GM18951 (cell line): Measurements from ENCODE around the gene PIWIL4.
"Not testable (repeated sequence)": the region's sequence is repeated elsewhere in the genome, so short reads cannot be mapped to it uniquely, and the experiment has no call there.

Source experiments
- POLR2A ChIP-seq: IDR thresholded peaks from 4 replicates; pipeline ENCODE4 v1.6.1; 2011; ENCODE audit warnings: mild to moderate bottlenecking; ENCODE audit not compliant: insufficient read length, insufficient read depth; ENCODE audit errors: extremely low read depth
- in situ Hi-C: fragments of 300-500 bp; cut with MboI; formaldehyde crosslinking; loops from one replicate; pipeline ENCODE4 v1.12.0; 2022; ENCODE audit warnings: low sequenced_read_pairs, mixed read lengths, inconsistent platforms; ENCODE audit not compliant: unreplicated experiment

PIWIL4 gene

DNA sequence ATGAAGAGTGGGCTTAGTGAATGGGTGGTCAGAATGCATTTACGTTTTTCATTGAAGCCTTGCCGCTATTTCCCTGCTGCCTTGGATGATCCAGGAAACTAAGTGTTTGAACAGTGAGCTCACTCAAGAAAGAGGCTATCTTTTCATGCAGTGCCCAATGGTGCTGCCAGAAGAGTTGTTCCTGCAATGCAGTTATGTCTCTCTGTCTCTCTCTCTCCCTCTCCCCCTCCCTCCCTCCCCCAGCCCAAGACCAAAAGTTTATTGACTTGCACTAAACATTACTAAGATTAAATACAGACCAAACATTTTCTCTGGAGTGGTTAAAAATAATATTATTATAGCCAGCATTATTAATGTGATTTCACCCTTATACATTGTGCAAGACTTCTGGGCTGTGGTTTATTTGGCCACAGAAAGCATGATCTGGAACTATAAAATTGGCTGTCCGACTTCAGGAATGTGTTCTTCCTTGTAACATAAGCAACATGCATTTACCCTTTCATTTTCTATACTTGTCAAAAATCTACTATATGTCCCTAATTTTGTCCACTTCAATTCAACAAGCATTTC, 30.1 kb upstream of the PIWIL4 start:
- no peak for TF ChIP-seq POLR2A
- in situ Hi-C loops = no loop called here

DNA sequence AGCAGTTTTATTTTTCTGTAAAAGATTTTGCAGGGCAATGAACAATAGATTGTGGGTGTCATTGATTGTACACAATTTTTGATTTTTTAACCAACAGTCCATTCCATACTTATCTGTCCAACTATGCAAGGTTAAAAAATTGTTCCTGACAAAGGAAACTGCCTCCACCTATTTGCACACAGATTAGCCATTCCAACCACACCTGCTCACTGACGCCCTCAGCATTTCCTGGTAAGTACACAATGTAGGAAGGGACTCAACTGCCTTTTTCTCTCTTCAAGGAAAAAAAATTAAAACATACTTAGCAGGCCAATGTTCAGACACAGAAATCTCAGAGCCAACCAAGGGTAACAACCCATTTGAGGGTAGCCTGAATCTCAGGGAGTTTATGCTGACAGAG, 27.7 kb upstream of the PIWIL4 start:
- no peak for TF ChIP-seq POLR2A

GRCh38 chr11:94543695-94544645, 23.2 kb upstream of the PIWIL4 start, which contains the start of gene FUT4:
Gene FUT4 (plus strand): TSS chr11:94543921. CDS start chr11:94544134, 213 bp downstream.
- TF ChIP-seq POLR2A = peak; percentile 77
- in situ Hi-C loops = no loop called here

More for the DNA sequence above, 27.7 kb upstream of the PIWIL4 start:
- in situ Hi-C loops = no loop called here

- in situ Hi-C loops = no loop called here
- no peak for TF ChIP-seq POLR2A
These were observed 22.4 kb upstream of the PIWIL4 start for GRCh38 chr11:94544646-94545263.

- in situ Hi-C loops = no loop called here
- no peak for TF ChIP-seq POLR2A
These were observed 21.7 kb upstream of the PIWIL4 start for GRCh38 chr11:94545264-94546161.

DNA sequence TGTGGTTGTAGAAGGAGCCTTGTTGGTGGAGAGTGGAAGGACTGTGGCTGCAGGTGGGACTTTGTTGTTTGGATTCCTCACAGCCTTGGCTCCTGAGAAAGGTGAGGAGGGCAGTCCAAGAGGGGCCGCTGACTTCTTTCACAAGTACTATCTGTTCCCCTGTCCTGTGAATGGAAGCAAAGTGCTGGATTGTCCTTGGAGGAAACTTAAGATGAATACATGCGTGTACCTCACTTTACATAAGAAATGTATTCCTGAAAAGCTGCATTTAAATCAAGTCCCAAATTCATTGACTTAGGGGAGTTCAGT, 21.1 kb upstream of the PIWIL4 start:
- TF ChIP-seq POLR2A = no peak
- in situ Hi-C loops = no loop called here

GRCh38 chr11:94546886-94547285, 20.3 kb upstream of the PIWIL4 start:
- TF ChIP-seq POLR2A = no peak
- in situ Hi-C loops = no loop called here

DNA sequence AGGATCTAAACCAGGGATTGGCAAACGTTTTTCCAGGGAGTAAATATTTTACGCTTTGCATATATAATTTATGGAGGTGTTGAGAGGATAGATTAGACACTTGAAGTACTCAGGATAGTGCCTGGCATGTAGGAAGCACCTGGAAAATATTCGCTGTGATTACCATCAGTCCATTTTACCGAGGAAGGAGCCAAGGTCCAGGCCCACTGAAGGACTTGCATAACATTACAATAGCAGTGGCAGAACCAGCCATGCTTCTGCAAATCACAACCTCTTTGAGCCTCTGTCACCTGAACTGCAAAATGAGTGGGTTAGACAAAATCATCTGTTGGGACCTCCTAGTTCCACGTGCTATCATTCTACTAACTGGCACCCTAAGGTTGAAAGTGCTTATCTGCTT, 18.0 kb upstream of the PIWIL4 start:
- TF ChIP-seq POLR2A = no peak
- in situ Hi-C loops = no loop called here

DNA sequence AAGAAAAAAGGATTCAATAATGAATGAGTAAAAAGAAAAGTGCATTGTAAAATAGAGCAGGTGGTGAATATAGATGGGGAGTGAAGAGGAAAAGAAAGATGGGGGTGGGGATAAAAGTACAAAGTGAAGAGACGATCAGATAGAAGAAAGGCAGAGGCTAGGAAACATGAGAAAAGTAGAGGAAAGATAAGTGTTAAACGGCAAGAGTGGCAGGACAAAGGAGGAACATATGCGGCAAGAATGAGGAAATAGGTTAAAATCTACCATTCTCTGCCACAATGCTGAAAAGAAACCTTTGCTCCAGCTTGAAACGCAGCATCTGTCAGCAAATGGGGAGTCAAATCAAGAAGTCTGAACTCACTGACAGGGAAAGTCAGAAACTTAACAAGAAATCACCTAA, 16.7 kb upstream of the PIWIL4 start:
- in situ Hi-C loops = no loop called here
- TF ChIP-seq POLR2A = no peak

DNA sequence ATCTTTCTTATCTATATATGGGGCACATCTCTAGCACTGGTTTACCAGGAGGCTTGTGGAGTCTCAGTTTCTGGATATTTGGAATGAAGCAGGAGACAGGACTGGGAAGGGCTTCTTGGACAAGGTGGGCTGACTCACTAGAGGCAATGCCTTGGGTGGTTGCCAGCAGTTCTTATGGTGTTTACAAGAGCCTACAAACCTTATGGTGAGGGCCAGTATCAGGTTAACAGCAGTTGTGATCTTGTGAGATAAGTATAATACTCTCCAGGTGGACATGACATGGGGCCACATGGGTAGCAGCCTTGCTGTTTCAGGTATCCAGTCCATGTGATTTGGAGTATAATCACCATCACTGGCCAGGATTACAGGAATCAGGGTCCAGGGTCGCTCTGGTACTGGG, 13.2 kb upstream of the PIWIL4 start:
- in situ Hi-C loops = no loop called here
- TF ChIP-seq POLR2A = no peak

- in situ Hi-C loops = not testable (repeated sequence)
These were observed 11.3 kb upstream of the PIWIL4 start for GRCh38 chr11:94555752-94556329.

DNA sequence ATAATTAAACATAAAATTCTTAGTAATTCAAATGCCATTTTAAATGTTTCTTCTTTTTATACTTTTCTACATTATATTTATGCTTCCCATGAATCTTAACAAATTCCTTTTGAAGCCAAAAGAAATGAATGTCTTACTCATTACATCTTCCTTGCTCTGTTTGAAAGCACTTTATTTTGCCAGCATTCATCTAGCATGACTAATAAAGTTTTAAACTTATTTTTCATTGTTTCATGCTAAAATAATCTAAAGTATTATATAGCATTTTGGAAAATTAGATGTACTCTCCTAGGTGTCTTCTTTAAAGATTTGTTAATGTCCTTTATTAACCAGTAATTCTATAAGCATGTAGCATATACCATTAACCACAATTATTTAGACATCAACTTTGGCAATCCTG, 9.7 kb upstream of the PIWIL4 start:
- TF ChIP-seq POLR2A = no peak
- in situ Hi-C loops = no loop called here

DNA sequence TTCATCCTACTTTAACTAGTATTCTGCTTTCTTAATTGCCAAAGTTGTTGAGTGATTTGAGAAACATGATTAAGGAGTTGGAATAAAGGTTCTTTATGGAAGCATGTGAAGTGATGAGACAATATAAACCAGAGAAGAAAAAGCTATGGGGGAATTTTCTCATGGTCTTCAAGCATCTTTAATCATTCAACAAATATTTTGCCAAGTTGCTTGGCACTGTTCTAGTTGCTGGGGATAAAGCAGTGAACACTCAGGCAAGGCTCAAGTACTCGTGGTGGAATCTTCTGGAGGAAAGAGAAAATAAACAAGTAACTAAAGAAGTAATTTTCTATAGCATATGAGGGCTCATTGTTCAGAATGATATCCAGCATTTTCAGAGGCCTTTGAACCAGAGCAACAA, 9.2 kb upstream of the PIWIL4 start:
- TF ChIP-seq POLR2A = no peak
- in situ Hi-C loops = no loop called here
